H9 (cell line): Measurements from ENCODE around the gene KLHL21. TPM values are rescaled to one million over a fixed set of nuclear protein-coding genes. Genes with fewer than 3 reads are reported as not detected.

Experiments used
- DNase-seq: peaks from one replicate; pipeline ENCODE4 v3.0.0-alpha.2; 2017
- H2AFZ ChIP-seq: one replicate; pipeline ENCODE4 v1.6.1; 2013; ENCODE audit warnings: mild to moderate bottlenecking, low read length, control low read depth, moderate library complexity
- H2AK5ac ChIP-seq: 2 replicates; pipeline ENCODE4 v1.6.1; 2013; ENCODE audit warnings: low read length, control low read depth, mixed read lengths; ENCODE audit not compliant: insufficient read length
- H2BK120ac ChIP-seq: one replicate; pipeline ENCODE4 v1.6.1; 2013; ENCODE audit warnings: low read depth, mild to moderate bottlenecking, low read length, control low read depth, inconsistent platforms; ENCODE audit not compliant: poor library complexity, severe bottlenecking
- H2BK12ac ChIP-seq: 2 replicates; pipeline ENCODE4 v1.6.1; 2013; ENCODE audit warnings: low read length, control low read depth, mixed read lengths, low read depth; ENCODE audit not compliant: insufficient read length
- H2BK15ac ChIP-seq: 2 replicates; pipeline ENCODE4 v1.6.1; 2013; ENCODE audit warnings: low read depth, low read length, control low read depth
- H2BK20ac ChIP-seq: one replicate; pipeline ENCODE4 v1.6.1; 2013; ENCODE audit warnings: low read depth, mild to moderate bottlenecking, low read length, control low read depth, inconsistent platforms; ENCODE audit not compliant: poor library complexity, severe bottlenecking
- H2BK5ac ChIP-seq: 2 replicates; pipeline ENCODE4 v1.6.1; 2013; ENCODE audit warnings: low read length, control low read depth, mixed read lengths; ENCODE audit not compliant: insufficient read length
- H3K14ac ChIP-seq: 2 replicates; pipeline ENCODE4 v1.6.1; 2013; ENCODE audit warnings: low read length, control low read depth; ENCODE audit not compliant: insufficient read depth
- H3K18ac ChIP-seq: 2 replicates; pipeline ENCODE4 v1.6.1; 2013; ENCODE audit warnings: low read depth, mild to moderate bottlenecking, mixed read lengths, low read length, control low read depth; ENCODE audit not compliant: insufficient read length
- H3K23ac ChIP-seq: 2 replicates; pipeline ENCODE4 v1.6.1; 2013; ENCODE audit warnings: low read length, control low read depth, mixed read lengths, low read depth; ENCODE audit not compliant: insufficient read length
- H3K23me2 ChIP-seq: 2 replicates; pipeline ENCODE4 v1.6.1; 2013; ENCODE audit warnings: low read depth, mild to moderate bottlenecking, mixed read lengths, low read length, control low read depth; ENCODE audit not compliant: insufficient read length, poor library complexity, severe bottlenecking
- H3K27ac ChIP-seq: 2 replicates; pipeline ENCODE4 v1.5.1; 2013; ENCODE audit warnings: low read length, control low read depth, mixed read lengths, low read depth; ENCODE audit not compliant: insufficient read length
- H3K27me3 ChIP-seq: 2 replicates; pipeline ENCODE4 v1.6.1; 2013; ENCODE audit warnings: low read length, control low read depth, inconsistent platforms; ENCODE audit not compliant: insufficient read depth
- H3K4ac ChIP-seq: 2 replicates; pipeline ENCODE4 v1.6.1; 2013; ENCODE audit warnings: low read depth, mild to moderate bottlenecking, control low read depth, inconsistent platforms, low read length, moderate library complexity
- H3K4me1 ChIP-seq: 2 replicates; pipeline ENCODE4 v1.6.1; 2013; ENCODE audit warnings: low read length, control low read depth, inconsistent platforms; ENCODE audit not compliant: insufficient read depth
- H3K4me2 ChIP-seq: 2 replicates; pipeline ENCODE4 v1.6.1; 2013; ENCODE audit warnings: low read length, control low read depth, mixed read lengths; ENCODE audit not compliant: insufficient read length, insufficient read depth
- H3K56ac ChIP-seq: 2 replicates; pipeline ENCODE4 v1.6.1; 2013; ENCODE audit warnings: low read depth, mild to moderate bottlenecking, mixed read lengths, low read length, control low read depth; ENCODE audit not compliant: insufficient read length
- H3K79me1 ChIP-seq: 2 replicates; pipeline ENCODE4 v1.6.1; 2013; ENCODE audit warnings: low read depth, mild to moderate bottlenecking, moderate library complexity, low read length, control low read depth, inconsistent platforms; ENCODE audit not compliant: insufficient read depth, poor library complexity, severe bottlenecking
- H3K79me2 ChIP-seq: 2 replicates; pipeline ENCODE4 v1.6.1; 2013; ENCODE audit warnings: low read length, control low read depth, inconsistent platforms; ENCODE audit not compliant: insufficient read depth
- H3K9ac ChIP-seq: 2 replicates; pipeline ENCODE4 v1.6.1; 2013; ENCODE audit warnings: low read length, control low read depth, mixed read lengths; ENCODE audit not compliant: insufficient read length; ENCODE audit errors: extremely low read depth
- H3K9me3 ChIP-seq: one replicate; pipeline ENCODE4 v1.6.1; 2013; ENCODE audit warnings: low read depth, low read length, inconsistent platforms; ENCODE audit not compliant: control insufficient read depth
- H3T11ph ChIP-seq: one replicate; pipeline ENCODE4 v1.6.1; 2013; ENCODE audit warnings: mild to moderate bottlenecking, low read length, control low read depth, inconsistent platforms
- H4K20me1 ChIP-seq: one replicate; pipeline ENCODE4 v1.6.1; 2013; ENCODE audit not compliant: control insufficient read depth, insufficient read length, insufficient read depth
- H4K5ac ChIP-seq: 2 replicates; pipeline ENCODE4 v1.6.1; 2013; ENCODE audit warnings: low read depth, mild to moderate bottlenecking, mixed read lengths, low read length, control low read depth; ENCODE audit not compliant: insufficient read length
- H4K8ac ChIP-seq: replicated peaks from 2 replicates; pipeline ENCODE4 v1.6.1; 2013; ENCODE audit warnings: low read length, control low read depth, mixed read lengths, low read depth; ENCODE audit not compliant: insufficient read length
- H4K91ac ChIP-seq: 2 replicates; pipeline ENCODE4 v1.6.1; 2013; ENCODE audit warnings: low read depth, mild to moderate bottlenecking, moderate library complexity, mixed read lengths, low read length, control low read depth; ENCODE audit not compliant: insufficient read length
- H3K27ac Mint-ChIP-seq, 3 experiments: 2 replicates in 2 of 3; 3 replicates in 1 of 3; pipeline ENCODE4 v1.8.0; 2020 to 2021; ENCODE audit warnings: mixed read lengths in 3 of 3, mild to moderate bottlenecking in 1 of 3, moderate library complexity in 1 of 3
- H3K27me3 Mint-ChIP-seq: 2 replicates; pipeline ENCODE4 v1.8.0; 2021; ENCODE audit warnings: low read depth, mild to moderate bottlenecking, moderate library complexity, mixed read lengths
- H3K36me3 Mint-ChIP-seq, 3 experiments: 2 replicates in 2 of 3; 3 replicates in 1 of 3; pipeline ENCODE4 v1.8.0; 2020 to 2021; ENCODE audit warnings: low read depth in 3 of 3, mixed read lengths in 3 of 3; ENCODE audit not compliant: insufficient read depth in 1 of 3
- H3K4me1 Mint-ChIP-seq, 2 experiments: 2 replicates each; pipeline ENCODE4 v1.8.0; 2020; ENCODE audit warnings: mixed read lengths in 2 of 2
- H3K4me3 Mint-ChIP-seq, 2 experiments: 2 replicates in 1 of 2; 3 replicates in 1 of 2; pipeline ENCODE4 v1.8.0; 2020 to 2021; ENCODE audit warnings: mild to moderate bottlenecking in 2 of 2, mixed read lengths in 2 of 2, moderate library complexity in 1 of 2
- H3K9me3 Mint-ChIP-seq, 2 experiments: 2 replicates in 1 of 2; 3 replicates in 1 of 2; pipeline ENCODE4 v1.8.0; 2020; ENCODE audit warnings: mild to moderate bottlenecking in 2 of 2, mixed read lengths in 2 of 2, moderate library complexity in 1 of 2
- WGBS: extraction: QIAGEN DNeasy Blood & Tissue Kit; methylation state at CpG from one replicate; pipeline ENCODE4 v1.1.7; 2013; ENCODE audit warnings: missing lambda C conversion rate, low lambda C conversion rate, mixed read lengths; ENCODE audit not compliant: insufficient read length; ENCODE audit errors: extremely low coverage; 5-methylcytosine and 5-hydroxymethylcytosine counted together
- total RNA-seq: library from RNA; stranded (reverse); gene quantifications from 2 replicates; pipeline ENCODE4 v1.2.1, GENCODE V29; 2021
- TF ChIP-seq, protein P1 (sequence below): fragments of 200-600 bp; sonication (generic); conservative IDR thresholded peaks from 3 replicates; pipeline ENCODE4 v1.8.0; 2021; ENCODE audit warnings: antibody characterized with exemption, mild to moderate bottlenecking

KLHL21 gene
- total RNA-seq, 1 experiment from 2014 or later: 31.9 TPM

DNA sequence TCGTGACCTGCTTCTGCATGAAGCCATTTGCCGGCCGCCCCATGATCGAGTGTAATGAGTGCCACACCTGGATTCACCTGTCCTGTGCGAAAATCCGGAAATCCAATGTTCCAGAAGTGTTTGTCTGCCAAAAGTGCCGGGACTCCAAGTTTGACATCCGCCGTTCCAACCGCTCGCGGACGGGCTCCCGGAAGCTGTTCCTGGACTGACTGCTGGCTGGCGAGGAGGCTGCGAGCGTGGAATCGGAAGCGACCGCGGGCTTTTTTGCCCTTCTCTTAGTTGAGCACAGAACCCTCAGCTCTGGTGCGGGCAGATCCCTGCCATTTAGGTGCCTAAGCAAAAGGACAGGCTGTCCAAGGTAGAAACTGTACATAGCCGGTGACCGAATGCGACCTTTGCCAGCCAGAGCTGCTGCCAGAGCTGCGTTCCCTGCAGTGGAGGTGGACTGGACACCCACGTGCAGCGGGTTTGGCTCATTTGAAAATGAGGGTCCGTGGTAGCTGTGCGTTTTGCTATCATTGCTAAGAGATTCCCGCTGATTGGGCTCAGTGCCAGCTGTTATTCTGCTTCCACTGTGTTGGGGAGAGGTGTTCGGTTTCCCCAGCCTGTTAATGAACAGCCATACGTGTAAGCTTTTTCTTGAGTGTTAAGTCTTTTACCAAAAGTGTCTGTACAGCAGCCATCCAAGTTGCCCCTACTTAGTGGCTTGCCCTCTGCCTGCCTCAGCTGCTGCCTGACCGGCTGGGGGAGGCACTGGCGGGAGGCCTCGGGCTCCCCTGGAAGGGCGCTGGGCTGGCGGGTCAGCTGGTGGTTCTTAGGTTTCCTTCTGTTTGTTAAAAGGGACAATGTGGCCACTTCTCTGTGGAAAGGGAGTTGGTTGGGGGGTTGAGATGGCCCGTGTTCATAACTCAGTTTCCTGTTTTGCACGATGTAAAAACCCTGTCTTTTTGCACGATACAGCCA, 19.0 kb upstream of the KLHL21 start:
- H2BK20ac ChIP-seq: no peak overlapping the region
- H3K56ac ChIP-seq: no peak overlapping the region
- no peak overlapping the region for H2BK120ac ChIP-seq
- no peaks in the 10 kb centered on the region for H3K27me3 ChIP-seq
- H3T11ph ChIP-seq: no peak overlapping the region
- no peak overlapping the region for H4K8ac ChIP-seq
- peaks cover 5% of the 10 kb centered on the region for H3K23me2 ChIP-seq
- TF ChIP-seq, protein P1, sequence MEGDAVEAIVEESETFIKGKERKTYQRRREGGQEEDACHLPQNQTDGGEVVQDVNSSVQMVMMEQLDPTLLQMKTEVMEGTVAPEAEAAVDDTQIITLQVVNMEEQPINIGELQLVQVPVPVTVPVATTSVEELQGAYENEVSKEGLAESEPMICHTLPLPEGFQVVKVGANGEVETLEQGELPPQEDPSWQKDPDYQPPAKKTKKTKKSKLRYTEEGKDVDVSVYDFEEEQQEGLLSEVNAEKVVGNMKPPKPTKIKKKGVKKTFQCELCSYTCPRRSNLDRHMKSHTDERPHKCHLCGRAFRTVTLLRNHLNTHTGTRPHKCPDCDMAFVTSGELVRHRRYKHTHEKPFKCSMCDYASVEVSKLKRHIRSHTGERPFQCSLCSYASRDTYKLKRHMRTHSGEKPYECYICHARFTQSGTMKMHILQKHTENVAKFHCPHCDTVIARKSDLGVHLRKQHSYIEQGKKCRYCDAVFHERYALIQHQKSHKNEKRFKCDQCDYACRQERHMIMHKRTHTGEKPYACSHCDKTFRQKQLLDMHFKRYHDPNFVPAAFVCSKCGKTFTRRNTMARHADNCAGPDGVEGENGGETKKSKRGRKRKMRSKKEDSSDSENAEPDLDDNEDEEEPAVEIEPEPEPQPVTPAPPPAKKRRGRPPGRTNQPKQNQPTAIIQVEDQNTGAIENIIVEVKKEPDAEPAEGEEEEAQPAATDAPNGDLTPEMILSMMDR: no peak
- Mint-ChIP-seq H3K27ac (peak overlapping the region in 1 of 3 experiments; percentile 61; a peak in 3 of 7 replicates), H3K4me1 (peaks cover 14 to 24% of the 10 kb centered on the region in 2 experiments), H3K36me3 (peaks cover 28 to 80% (median 69%) of the 10 kb centered on the region in 3 experiments), H3K4me3 (no peak overlapping the region), H3K27me3 (no peaks in the 10 kb centered on the region), H3K9me3 (no peaks in the 10 kb centered on the region)
- no peak overlapping the region for H3K4ac ChIP-seq
- H3K79me1 ChIP-seq: peaks cover 15% of the 10 kb centered on the region
- no peak overlapping the region for H2AK5ac ChIP-seq
- no CpG with 5 or more reads among the region's 41 CpGs for WGBS
- H2AFZ ChIP-seq: no peak overlapping the region
- no peaks in the 10 kb centered on the region for H3K4me1 ChIP-seq
- H3K23ac ChIP-seq: no peak overlapping the region
- H3K4me2 ChIP-seq: no peak overlapping the region
- H3K9ac ChIP-seq: no peak overlapping the region
- H4K5ac ChIP-seq: no peak overlapping the region
- no peak overlapping the region for H3K14ac ChIP-seq
- H2BK15ac ChIP-seq: no peak overlapping the region
- H2BK5ac ChIP-seq: no peak overlapping the region
- H3K9me3 ChIP-seq: no peaks in the 10 kb centered on the region
- no peak overlapping the region for H2BK12ac ChIP-seq
- H3K27ac ChIP-seq: no peak overlapping the region
- peaks cover 10% of the 10 kb centered on the region; the same call in 1 of the 2 replicates for H3K79me2 ChIP-seq
- peaks cover 2% of the 10 kb centered on the region for H4K20me1 ChIP-seq
- H3K18ac ChIP-seq: no peak overlapping the region
- no peak for DNase-seq
- H4K91ac ChIP-seq: no peak overlapping the region
